ENCODE results near the gene RUNX3.

RUNX3 gene

GRCh38 chr1:24963099-24963872 is 33.2 kb upstream of the RUNX3 start:
- no peak for ATAC-seq

- ATAC-seq = no peak
These were observed 32.1 kb upstream of the RUNX3 start for GRCh38 chr1:24961961-24962861.

GRCh38 chr1:24961334-24961733 is 31.3 kb upstream of the RUNX3 start:
- ATAC-seq = no peak

- ATAC-seq = no peak
These were observed 30.2 kb upstream of the RUNX3 start for GRCh38 chr1:24960071-24960801.

DNA sequence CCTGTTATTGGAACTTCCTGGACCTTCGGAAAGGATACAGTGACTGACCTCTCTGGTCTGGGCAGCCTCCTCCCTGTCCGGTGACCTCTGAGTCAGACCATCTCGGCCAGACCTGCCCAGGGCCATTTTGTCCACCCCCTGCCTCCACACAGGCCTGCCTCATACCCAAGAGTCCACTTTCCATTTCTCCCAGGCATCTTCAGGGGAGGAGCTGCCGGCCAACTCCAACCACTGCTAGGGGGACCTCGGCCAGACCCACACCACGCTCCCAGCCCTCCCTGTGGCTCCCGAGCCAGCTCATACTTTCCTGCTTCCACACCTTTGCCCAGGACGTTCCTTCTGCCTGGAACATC is 29.5 kb upstream of the RUNX3 start:
- no peak for ATAC-seq

DNA sequence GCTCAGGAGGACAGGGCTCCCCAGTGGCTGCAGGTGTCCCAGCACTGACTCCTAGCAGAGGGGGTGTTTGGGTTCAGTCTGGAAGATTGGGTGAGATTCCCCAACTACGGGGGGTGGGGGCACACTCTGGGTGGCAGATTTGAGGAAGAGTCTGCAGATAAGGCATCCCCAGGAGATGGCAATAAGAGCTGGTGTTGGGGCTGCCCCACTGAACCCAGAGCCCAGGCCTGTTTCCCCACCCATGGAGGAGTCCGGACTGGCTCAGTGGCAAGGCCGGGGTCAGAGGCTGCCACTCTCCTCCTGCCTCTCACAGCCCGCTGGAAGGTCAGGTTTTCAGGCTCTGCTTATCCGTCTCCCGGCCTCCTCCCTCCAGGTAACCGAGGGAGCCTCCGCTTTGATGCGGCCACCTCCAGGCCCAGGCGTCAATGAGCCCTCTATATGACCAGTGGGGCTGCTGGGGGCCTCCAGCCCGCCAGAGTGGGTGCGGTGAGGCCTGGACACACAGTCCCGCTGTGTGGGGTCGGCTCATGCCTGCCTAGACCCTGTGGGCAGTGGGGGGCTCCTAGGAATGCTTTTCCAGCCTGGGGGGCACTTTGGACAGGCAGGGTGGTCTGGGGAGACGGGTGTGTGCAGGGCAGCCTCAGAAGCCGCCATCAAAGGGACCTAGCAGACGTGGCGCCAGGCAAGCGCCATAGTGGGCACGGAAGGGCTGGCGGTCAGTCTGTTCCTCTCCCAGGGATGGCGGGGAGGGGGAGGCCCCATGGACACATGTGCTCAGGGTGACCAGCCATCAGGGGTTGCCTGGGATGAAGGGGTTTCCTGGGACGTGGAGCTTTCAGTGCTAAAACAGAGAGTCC is 28.9 kb upstream of the RUNX3 start:
- no peak for ATAC-seq

- no peak for ATAC-seq
These were observed 28.0 kb upstream of the RUNX3 start for GRCh38 chr1:24957808-24958752.

DNA sequence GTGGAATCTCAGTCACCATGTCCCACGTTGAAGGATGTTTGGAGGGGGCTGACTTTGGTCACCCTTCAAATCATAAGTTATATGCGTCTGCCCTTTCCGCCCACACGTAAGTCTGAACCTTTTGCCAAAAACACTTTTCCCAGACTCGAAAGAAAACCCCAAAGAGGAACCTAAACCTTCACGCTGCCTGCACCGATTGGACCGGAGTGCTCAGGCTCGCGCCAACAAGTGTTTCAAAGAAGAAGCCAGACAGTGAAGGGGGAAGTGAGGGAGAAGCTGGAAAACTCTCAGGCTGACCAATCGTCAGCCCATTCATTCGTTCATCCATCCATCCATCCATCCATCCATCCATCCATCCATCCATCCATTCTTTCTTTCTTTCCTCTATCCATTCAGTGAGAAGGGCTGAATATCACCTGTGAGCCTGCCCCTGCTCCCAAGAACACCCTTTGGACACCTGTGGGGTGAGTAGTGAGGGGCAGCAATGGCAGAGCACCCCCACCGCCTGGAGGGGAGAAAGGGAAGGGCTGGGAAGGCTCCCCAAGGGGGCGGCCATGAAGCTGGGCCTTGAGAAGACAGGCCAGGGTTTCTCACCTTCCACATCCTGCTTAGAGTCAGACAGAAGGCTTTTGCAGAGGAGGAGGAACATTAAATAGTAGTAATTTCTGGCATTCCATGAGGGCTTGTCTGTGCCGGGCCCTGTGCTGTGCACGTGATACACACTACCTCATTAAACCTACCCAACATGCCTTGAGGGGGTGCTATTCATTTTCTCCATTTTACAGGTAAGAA is 27.1 kb upstream of the RUNX3 start:
- no peak for ATAC-seq

DNA sequence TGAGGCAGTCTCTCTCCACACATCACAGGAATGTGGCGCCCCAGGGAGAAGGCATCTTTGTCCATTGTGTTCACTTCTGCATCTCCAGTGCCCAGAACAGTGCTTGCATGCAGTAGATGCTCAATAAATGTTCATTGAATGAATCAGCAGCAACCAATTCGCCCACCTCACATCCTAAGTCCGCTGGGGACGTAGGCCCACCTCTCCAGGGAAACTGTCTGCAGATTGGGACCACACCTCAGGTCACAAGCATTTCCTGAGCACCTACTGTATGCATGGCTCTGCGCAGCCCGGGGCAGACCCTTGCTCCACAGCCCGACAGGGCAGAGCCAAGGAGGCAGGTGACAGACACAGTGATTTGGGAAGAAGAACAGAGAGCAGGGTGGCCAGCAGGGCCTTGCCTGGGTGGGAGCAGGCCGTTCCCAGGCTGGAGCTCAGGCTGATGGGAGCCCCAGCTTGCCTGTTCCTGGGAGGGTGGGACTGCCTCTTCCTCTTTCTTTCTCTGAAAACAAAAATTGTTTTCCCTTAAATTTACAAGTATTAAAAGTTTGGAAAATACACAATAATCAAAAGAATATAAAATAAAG is 25.8 kb upstream of the RUNX3 start:
- no peak for ATAC-seq

GRCh38 chr1:24955161-24955560 is 25.1 kb upstream of the RUNX3 start:
- ATAC-seq = peak; percentile 98

DNA sequence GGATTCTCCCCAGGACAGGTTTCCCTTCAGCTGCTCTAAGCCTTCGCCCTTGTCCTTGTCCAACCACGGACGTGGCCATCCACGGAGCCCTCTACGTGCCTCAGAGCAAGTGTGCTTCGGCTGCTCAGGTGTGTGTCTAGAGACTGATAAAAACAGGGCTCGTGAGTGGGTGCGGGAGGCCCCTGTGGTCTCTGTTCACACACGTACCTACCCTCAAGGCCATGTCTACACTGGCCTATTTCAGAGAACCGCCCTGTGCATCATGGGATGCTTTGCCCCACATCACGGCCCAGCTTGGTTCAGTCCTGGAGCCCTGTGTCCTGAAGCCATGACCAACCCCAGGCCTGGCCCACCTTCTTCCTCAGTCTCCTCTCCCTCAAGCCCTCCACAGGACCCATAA is 24.6 kb upstream of the RUNX3 start:
- ATAC-seq = peak; percentile 3 to 4

- ATAC-seq = no peak
These were observed 23.9 kb upstream of the RUNX3 start for GRCh38 chr1:24954022-24954421.

DNA sequence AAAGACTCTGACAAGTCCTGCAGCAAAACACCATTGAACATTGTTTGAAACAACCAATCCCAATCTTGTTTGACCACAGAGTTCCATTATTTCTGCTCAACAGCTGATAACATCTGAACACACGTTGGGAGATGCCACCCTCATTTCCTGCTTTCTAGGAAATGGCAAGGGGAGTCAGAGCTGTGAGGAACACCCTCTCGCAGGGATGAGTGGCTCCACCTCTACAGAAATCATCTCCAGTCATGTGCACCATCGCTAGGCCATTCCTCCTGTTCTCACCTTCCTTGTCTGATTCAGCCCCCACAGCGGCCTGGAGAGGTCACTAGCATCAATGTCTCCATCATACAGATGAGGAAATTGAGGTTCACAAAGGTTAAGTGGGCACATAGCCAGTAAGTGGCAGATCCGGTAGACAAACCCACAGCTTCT is 22.4 kb upstream of the RUNX3 start:
- ATAC-seq = no peak

GRCh38 chr1:24951810-24952412 is 21.8 kb upstream of the RUNX3 start:
- ATAC-seq = no peak

DNA sequence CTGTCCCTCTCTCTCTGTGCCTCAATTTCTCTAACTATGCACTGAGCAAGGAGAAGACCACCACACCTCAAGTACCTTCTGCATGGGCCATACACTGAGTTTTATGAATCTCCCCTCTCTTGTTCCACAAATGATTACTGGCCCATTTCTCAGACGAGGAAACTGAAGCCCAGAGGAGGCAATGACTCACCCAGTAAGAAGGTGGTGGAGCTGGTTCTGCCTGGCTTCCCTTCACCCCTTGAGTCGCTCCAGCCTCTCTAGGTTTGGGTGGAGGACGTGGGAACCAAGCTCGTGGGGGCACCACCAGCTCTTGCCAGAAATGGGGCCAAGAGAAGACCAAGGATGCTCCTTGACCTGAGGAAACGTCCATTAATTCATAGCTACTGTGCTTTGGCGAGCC is 21.3 kb upstream of the RUNX3 start:
- no peak for ATAC-seq

- ATAC-seq = no peak
These were observed 19.3 kb upstream of the RUNX3 start for GRCh38 chr1:24949331-24949881.

DNA sequence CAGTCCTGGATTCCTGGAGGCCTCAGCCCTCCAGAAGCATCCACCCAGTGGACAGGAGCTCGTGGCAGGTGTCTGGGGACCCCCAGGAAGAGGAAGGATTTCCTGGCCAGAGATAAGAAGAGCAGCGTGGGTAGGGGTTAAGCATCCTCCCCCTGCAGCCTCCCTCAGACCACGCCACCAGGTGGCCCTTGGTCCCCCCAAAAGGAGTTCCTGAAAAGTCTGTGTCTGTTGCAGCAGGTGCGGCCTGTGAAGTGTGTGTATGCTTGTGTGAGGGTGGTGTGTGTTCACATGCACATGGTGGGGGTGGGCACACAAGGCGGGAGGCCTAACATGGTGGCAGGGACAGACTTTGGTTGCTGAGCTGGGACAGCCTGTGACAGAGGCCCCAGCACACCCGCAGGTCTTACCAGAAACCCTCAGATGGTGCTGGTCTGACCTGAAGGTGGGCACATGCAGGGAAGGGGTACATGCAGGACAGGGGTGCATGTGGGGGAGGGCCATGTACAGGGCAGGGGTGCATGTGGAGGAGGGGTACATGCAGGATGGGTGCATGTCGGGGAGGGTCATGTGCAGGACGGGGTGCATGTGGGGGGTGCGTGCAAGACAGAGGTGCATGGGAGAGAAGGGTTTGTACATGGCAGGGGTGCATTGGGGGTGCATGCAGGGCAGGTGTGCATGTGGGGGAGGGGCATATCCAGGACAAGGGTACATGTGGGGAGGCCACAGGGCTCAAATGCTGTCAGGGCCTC is 18.2 kb upstream of the RUNX3 start:
- ATAC-seq = no peak
